ENCODE results near the gene DGKB. TPM values are rescaled to one million over a fixed set of nuclear protein-coding genes. Genes with fewer than 3 reads are reported as not detected.
A peak's percentile ranks its signal among the peaks of the same experiment; 100 is the strongest.
"Not testable (repeated sequence)": the region's sequence is repeated elsewhere in the genome, so short reads cannot be mapped to it uniquely, and the experiment has no call there.

Gene DGKB
- total RNA-seq, 1 experiment from 2014 or later = 1.9 TPM

DNA sequence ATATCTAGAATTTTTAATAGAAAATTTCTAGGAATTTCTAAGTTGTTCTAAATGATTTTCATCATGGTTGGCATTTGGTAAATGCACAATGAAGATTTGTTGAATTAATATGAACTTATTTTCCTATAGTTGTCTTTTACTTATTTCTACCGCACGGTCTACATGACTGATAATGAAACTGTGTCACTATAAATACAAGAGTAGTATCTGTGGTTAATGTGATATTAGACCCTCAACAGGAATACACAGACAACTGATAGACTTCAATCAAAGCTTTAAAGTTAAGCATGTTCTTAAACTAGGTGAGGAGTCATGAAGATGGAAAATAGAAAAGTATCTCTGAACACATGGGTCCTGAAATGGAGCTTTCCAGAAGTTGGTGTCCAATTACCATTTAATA lies 615.2 kb downstream of the DGKB start (continued):
- TF ChIP-seq NR2C2 (CRISPR knock-in tag; IDR thresholded peaks at IDR 0.05) (no peak), HMGA2 (CRISPR knock-in tag; IDR thresholded peaks at IDR 0.05) (no peak), RORB (CRISPR knock-in tag; IDR thresholded peaks at IDR 0.05) (no peak), KAT7 (CRISPR knock-in tag; IDR thresholded peaks at IDR 0.05; ENCODE audit: borderline replicate concordance) (no peak), NFATC4 (CRISPR knock-in tag; IDR thresholded peaks at IDR 0.05) (no peak), GABPB1 (CRISPR knock-in tag; IDR thresholded peaks at IDR 0.05) (no peak), NR1H2 (CRISPR knock-in tag; IDR thresholded peaks at IDR 0.05) (no peak), MLX (CRISPR knock-in tag; IDR thresholded peaks at IDR 0.05) (no peak)
- TF ChIP-seq, protein P1, sequence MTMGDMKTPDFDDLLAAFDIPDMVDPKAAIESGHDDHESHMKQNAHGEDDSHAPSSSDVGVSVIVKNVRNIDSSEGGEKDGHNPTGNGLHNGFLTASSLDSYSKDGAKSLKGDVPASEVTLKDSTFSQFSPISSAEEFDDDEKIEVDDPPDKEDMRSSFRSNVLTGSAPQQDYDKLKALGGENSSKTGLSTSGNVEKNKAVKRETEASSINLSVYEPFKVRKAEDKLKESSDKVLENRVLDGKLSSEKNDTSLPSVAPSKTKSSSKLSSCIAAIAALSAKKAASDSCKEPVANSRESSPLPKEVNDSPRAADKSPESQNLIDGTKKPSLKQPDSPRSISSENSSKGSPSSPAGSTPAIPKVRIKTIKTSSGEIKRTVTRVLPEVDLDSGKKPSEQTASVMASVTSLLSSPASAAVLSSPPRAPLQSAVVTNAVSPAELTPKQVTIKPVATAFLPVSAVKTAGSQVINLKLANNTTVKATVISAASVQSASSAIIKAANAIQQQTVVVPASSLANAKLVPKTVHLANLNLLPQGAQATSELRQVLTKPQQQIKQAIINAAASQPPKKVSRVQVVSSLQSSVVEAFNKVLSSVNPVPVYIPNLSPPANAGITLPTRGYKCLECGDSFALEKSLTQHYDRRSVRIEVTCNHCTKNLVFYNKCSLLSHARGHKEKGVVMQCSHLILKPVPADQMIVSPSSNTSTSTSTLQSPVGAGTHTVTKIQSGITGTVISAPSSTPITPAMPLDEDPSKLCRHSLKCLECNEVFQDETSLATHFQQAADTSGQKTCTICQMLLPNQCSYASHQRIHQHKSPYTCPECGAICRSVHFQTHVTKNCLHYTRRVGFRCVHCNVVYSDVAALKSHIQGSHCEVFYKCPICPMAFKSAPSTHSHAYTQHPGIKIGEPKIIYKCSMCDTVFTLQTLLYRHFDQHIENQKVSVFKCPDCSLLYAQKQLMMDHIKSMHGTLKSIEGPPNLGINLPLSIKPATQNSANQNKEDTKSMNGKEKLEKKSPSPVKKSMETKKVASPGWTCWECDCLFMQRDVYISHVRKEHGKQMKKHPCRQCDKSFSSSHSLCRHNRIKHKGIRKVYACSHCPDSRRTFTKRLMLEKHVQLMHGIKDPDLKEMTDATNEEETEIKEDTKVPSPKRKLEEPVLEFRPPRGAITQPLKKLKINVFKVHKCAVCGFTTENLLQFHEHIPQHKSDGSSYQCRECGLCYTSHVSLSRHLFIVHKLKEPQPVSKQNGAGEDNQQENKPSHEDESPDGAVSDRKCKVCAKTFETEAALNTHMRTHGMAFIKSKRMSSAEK (CRISPR knock-in tag; IDR thresholded peaks at IDR 0.05; ENCODE audit: borderline replicate concordance) = no peak
- TF ChIP-seq, protein P2, sequence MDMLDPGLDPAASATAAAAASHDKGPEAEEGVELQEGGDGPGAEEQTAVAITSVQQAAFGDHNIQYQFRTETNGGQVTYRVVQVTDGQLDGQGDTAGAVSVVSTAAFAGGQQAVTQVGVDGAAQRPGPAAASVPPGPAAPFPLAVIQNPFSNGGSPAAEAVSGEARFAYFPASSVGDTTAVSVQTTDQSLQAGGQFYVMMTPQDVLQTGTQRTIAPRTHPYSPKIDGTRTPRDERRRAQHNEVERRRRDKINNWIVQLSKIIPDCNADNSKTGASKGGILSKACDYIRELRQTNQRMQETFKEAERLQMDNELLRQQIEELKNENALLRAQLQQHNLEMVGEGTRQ (CRISPR knock-in tag; IDR thresholded peaks at IDR 0.05) = no peak
- TF ChIP-seq, protein P3, sequence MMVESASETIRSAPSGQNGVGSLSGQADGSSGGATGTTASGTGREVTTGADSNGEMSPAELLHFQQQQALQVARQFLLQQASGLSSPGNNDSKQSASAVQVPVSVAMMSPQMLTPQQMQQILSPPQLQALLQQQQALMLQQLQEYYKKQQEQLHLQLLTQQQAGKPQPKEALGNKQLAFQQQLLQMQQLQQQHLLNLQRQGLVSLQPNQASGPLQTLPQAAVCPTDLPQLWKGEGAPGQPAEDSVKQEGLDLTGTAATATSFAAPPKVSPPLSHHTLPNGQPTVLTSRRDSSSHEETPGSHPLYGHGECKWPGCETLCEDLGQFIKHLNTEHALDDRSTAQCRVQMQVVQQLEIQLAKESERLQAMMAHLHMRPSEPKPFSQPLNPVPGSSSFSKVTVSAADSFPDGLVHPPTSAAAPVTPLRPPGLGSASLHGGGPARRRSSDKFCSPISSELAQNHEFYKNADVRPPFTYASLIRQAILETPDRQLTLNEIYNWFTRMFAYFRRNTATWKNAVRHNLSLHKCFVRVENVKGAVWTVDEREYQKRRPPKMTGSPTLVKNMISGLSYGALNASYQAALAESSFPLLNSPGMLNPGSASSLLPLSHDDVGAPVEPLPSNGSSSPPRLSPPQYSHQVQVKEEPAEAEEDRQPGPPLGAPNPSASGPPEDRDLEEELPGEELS (CRISPR knock-in tag; IDR thresholded peaks at IDR 0.05) = no peak

DNA sequence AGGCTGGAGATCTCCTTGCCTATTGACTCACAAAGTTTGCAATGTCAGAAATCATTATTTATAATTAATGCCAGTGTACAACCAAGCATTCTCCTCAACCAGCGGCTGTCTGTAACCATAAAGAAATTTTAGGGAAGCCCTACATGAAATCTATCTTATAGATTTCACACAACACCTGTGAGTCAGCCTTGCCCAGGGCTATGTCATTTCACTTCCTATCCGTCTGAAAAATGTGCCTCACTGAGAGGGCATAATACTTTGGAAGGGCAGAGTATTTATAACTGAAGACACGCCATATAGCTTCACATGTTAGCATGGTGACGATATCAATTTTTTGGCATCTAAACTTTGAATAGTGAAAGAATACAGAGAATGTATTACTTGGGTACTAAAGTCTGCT lies 616.5 kb downstream of the DGKB start:
- peaks cover 4% of the 10 kb centered on the region; the same call in 1 of the 2 replicates for H3K9me3 Mint-ChIP-seq
- no peak overlapping the region for H3K27ac Mint-ChIP-seq
- no peaks in the 10 kb centered on the region for H3K27me3 Mint-ChIP-seq (ENCODE audit: low read depth)
- no peak for TF ChIP-seq CREB1 (CRISPR knock-in tag; IDR thresholded peaks at IDR 0.05)
- DNase-seq (ENCODE audit: low spot score) (no peak), ATAC-seq (no peak)
- no peak overlapping the region for H3K4me3 Mint-ChIP-seq
- ChIA-PET POLR2A (no interaction called here), CTCF (no interaction called here)
- no peaks in the 10 kb centered on the region for H3K36me3 Mint-ChIP-seq
- H3K4me1 Mint-ChIP-seq = peaks cover 3% of the 10 kb centered on the region; the same call in 1 of the 2 replicates

DNA sequence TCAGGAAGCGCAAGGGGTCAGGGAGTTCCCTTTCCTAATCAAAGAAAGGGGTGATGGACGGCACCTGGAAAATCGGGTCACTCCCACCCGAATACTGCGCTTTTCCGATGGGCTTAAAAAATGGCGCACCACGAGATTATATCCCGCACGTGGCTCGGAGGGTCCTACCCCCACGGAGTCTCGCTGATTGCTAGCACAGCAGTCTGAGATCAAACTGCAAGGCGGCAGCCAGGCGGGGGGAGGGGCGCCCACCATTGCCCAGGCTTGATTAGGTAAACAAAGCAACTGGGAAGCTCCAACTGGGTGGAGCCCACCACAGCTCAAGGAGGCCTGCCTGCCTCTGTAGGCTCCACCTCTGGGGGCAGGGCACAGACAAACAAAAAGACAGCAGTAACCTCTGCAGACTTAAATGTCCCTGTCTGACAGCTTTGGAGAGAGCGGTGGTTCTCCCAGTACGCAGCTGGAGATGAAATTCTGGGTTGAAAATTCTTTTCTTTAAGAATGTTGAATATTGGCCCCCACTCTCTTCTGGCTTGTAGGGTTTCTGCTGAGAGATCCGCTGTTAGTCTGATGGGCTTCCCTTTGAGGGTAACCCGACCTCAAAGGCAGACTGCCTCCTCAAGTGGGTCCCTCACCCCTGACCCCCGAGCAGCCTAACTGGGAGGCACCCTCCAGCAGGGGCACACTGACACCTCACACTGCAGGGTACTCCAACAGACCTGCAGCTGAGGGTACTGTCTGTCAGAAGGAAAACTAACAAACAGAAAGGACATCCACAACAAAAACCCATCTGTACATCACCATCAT lies 623.3 kb downstream of the DGKB start:
- Mint-ChIP-seq H3K4me1 (peaks cover 13% of the 10 kb centered on the region), H3K27ac (peak overlapping the region; percentile 63; the same call in 1 of the 2 replicates), H3K4me3 (peak overlapping the region; percentile 82)
- DNase-seq (ENCODE audit: low spot score) (peak; percentile 75), ATAC-seq (peak; percentile 85)
- TF ChIP-seq SP1 (CRISPR knock-in tag; conservative IDR thresholded peaks at IDR 0.05) (0 out of 2 replicates have a peak, but pooled peaks have one; percentile 15), ZNF281 (CRISPR knock-in tag; IDR thresholded peaks at IDR 0.05) (peak; percentile 79), FOXK1 (CRISPR knock-in tag; IDR thresholded peaks at IDR 0.05) (peak; percentile 69; the same call in 1 of the 2 replicates), FOXP1 (CRISPR knock-in tag; IDR thresholded peaks at IDR 0.05; ENCODE audit: borderline replicate concordance) (peak; percentile 68; the same call in 1 of the 2 replicates)
- TF ChIP-seq, protein P3 (CRISPR knock-in tag; IDR thresholded peaks at IDR 0.05) = 0 out of 2 replicates have a peak, but pooled peaks have one; percentile 40
- TF ChIP-seq, protein P4, sequence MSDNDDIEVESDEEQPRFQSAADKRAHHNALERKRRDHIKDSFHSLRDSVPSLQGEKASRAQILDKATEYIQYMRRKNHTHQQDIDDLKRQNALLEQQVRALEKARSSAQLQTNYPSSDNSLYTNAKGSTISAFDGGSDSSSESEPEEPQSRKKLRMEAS (CRISPR knock-in tag; IDR thresholded peaks at IDR 0.05) = 0 out of 2 replicates have a peak, but pooled peaks have one; percentile 59
- CTCF ChIA-PET; H3K36me3 Mint-ChIP-seq; H3K27me3 Mint-ChIP-seq (ENCODE audit: low read depth); H3K9me3 Mint-ChIP-seq: not testable (repeated sequence)
- POLR2A ChIA-PET = interaction anchor here (0.6 kb wide), 1 partner anchor 417 kb away, joined by 4 read pairs; no protein-coding TSS in a partner anchor
